ENCODE data around the gene AP1G2. TPM values are rescaled to one million over a fixed set of nuclear protein-coding genes. Genes with fewer than 3 reads are reported as not detected.

The AP1G2 gene
- polyA plus RNA-seq, 1 donor from 2014 or later: 127 TPM

DNA sequence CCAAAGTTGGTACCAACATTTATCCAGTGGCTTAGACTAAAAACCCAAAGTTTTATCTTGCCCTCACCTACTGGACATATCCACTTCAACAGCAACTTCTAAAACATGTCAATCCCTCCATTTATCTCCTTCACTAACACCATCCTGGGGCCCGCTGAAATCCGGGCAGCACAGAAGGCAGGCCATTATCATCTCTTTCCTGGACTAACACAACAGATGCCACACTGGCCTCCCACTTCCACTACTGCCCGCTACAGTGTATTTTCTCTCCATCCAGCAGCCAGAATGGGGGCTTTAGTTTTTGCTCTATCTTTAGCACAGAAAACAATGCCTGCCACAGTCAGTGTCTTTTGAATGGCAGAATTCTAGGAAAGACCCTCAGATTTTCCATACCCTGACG is 31.6 kb downstream of the AP1G2 start:
- H3K9me3 ChIP-seq (ENCODE audit: low read length): no peaks in the 10 kb centered on the region
- no peaks in the 10 kb centered on the region for H4K20me1 ChIP-seq (ENCODE audit: insufficient read depth)
- H3K9ac ChIP-seq (ENCODE audit: low read length): no peak overlapping the region
- H3K9me2 ChIP-seq (ENCODE audit: insufficient read depth, low read length): no peaks in the 10 kb centered on the region
- H3K36me3 ChIP-seq (ENCODE audit: insufficient read depth, low read length): no peaks in the 10 kb centered on the region
- H3K4me2 ChIP-seq (ENCODE audit: low read length): no peak overlapping the region
- H2AFZ ChIP-seq (ENCODE audit: low read depth, low read length): no peak overlapping the region
- H3F3A ChIP-seq (ENCODE audit: insufficient read depth, low read length, poor library complexity, severe bottlenecking): no peaks in the 10 kb centered on the region
- no peaks in the 10 kb centered on the region for H3K27me3 ChIP-seq (ENCODE audit: insufficient read depth, low read depth, low read length)
- H3K4me3 ChIP-seq (ENCODE audit: low read length): no peak overlapping the region
- H3K27ac ChIP-seq (ENCODE audit: low read length): no peak overlapping the region
- H3K79me2 ChIP-seq (replicated peaks; ENCODE audit: insufficient read depth, low read length): no peaks in the 10 kb centered on the region
- TF ChIP-seq, protein P1, sequence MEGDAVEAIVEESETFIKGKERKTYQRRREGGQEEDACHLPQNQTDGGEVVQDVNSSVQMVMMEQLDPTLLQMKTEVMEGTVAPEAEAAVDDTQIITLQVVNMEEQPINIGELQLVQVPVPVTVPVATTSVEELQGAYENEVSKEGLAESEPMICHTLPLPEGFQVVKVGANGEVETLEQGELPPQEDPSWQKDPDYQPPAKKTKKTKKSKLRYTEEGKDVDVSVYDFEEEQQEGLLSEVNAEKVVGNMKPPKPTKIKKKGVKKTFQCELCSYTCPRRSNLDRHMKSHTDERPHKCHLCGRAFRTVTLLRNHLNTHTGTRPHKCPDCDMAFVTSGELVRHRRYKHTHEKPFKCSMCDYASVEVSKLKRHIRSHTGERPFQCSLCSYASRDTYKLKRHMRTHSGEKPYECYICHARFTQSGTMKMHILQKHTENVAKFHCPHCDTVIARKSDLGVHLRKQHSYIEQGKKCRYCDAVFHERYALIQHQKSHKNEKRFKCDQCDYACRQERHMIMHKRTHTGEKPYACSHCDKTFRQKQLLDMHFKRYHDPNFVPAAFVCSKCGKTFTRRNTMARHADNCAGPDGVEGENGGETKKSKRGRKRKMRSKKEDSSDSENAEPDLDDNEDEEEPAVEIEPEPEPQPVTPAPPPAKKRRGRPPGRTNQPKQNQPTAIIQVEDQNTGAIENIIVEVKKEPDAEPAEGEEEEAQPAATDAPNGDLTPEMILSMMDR (IDR thresholded peaks at IDR 0.05; ENCODE audit: poor library complexity, severe bottlenecking): no peak
- TF ChIP-seq, protein P2, sequence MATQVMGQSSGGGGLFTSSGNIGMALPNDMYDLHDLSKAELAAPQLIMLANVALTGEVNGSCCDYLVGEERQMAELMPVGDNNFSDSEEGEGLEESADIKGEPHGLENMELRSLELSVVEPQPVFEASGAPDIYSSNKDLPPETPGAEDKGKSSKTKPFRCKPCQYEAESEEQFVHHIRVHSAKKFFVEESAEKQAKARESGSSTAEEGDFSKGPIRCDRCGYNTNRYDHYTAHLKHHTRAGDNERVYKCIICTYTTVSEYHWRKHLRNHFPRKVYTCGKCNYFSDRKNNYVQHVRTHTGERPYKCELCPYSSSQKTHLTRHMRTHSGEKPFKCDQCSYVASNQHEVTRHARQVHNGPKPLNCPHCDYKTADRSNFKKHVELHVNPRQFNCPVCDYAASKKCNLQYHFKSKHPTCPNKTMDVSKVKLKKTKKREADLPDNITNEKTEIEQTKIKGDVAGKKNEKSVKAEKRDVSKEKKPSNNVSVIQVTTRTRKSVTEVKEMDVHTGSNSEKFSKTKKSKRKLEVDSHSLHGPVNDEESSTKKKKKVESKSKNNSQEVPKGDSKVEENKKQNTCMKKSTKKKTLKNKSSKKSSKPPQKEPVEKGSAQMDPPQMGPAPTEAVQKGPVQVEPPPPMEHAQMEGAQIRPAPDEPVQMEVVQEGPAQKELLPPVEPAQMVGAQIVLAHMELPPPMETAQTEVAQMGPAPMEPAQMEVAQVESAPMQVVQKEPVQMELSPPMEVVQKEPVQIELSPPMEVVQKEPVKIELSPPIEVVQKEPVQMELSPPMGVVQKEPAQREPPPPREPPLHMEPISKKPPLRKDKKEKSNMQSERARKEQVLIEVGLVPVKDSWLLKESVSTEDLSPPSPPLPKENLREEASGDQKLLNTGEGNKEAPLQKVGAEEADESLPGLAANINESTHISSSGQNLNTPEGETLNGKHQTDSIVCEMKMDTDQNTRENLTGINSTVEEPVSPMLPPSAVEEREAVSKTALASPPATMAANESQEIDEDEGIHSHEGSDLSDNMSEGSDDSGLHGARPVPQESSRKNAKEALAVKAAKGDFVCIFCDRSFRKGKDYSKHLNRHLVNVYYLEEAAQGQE (IDR thresholded peaks at IDR 0.05; ENCODE audit: borderline replicate concordance): no peak
- no peak for TF ChIP-seq SMC3 (conservative IDR thresholded peaks at IDR 0.05; ENCODE audit: poor library complexity)
- TF ChIP-seq POLR2AphosphoS5 (IDR thresholded peaks at IDR 0.05): no peak
- TF ChIP-seq RAD21 (conservative IDR thresholded peaks at IDR 0.05): no peak
- no peak for TF ChIP-seq EZH2 (IDR thresholded peaks at IDR 0.05; ENCODE audit: borderline replicate concordance, insufficient read depth, low read length, poor library complexity, severe bottlenecking)

DNA sequence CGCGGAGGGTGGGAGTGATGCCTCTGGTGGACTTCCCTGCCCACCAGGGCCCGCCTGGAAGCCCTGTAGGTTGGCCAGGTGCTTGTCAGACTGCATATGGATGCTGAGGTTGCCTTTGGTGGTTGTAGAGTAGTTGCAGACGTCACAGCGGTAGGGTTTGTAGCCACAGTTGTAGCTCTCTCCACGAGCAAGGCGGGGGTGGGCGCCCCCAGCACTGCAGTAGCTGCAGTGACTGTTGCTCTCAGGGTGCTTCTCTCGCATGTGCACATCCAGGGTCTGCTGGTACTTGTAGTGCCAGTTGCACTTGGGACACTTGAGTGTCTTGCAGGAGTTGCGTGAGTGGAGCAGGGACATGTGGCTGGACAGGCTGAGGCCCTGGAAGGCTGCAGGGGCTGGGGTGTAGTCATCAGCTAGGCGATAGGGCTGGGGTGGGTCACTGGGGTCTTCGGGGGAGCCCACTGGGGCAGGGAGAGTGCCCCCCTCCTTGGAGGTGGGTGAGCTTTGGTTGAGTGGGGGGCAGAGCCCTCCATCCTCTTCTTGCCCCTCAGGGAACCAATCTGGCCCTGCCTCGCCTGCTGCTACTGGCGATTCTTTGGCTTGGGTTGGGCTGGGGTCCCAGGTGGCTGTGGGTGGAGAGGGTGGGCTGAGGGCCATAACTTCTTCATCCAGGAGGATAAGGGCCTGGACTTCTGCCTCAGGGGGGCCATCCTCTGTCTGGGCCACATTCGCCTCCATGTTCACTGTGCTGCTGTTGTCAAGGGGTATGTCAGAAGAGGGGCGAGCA is 33.7 kb downstream of the AP1G2 start:
- TF ChIP-seq, protein P1 (IDR thresholded peaks at IDR 0.05; ENCODE audit: poor library complexity, severe bottlenecking): no peak
- no peak for TF ChIP-seq EZH2 (IDR thresholded peaks at IDR 0.05; ENCODE audit: borderline replicate concordance, insufficient read depth, low read length, poor library complexity, severe bottlenecking)
- no peak overlapping the region for H3K27ac ChIP-seq (ENCODE audit: low read length)

More for the DNA sequence above, 33.7 kb downstream of the AP1G2 start:
- Histone ChIP-seq H3K27me3 (ENCODE audit: insufficient read depth, low read depth, low read length) (no peaks in the 10 kb centered on the region), H3K9ac (ENCODE audit: low read length) (no peak overlapping the region), H4K20me1 (ENCODE audit: insufficient read depth) (no peaks in the 10 kb centered on the region), H2AFZ (ENCODE audit: low read depth, low read length) (no peak overlapping the region), H3K36me3 (ENCODE audit: insufficient read depth, low read length) (no peaks in the 10 kb centered on the region), H3K4me2 (ENCODE audit: low read length) (no peak overlapping the region), H3K79me2 (replicated peaks; ENCODE audit: insufficient read depth, low read length) (no peaks in the 10 kb centered on the region), H3K9me2 (ENCODE audit: insufficient read depth, low read length) (no peaks in the 10 kb centered on the region), H3K4me3 (ENCODE audit: low read length) (no peak overlapping the region), H3F3A (ENCODE audit: insufficient read depth, low read length, poor library complexity, severe bottlenecking) (no peaks in the 10 kb centered on the region), H3K9me3 (ENCODE audit: low read length) (no peaks in the 10 kb centered on the region)
